ENCODE measurements around the gene POLDIP2. TPM values are rescaled to one million over a fixed set of nuclear protein-coding genes. Genes with fewer than 3 reads are reported as not detected.

Gene POLDIP2
- total and polyA plus RNA-seq, 2 of the 13 experiments (the other 11 are each of a cell fraction or from before 2014, with no cell fraction given) = 85.9 to 114 TPM

DNA sequence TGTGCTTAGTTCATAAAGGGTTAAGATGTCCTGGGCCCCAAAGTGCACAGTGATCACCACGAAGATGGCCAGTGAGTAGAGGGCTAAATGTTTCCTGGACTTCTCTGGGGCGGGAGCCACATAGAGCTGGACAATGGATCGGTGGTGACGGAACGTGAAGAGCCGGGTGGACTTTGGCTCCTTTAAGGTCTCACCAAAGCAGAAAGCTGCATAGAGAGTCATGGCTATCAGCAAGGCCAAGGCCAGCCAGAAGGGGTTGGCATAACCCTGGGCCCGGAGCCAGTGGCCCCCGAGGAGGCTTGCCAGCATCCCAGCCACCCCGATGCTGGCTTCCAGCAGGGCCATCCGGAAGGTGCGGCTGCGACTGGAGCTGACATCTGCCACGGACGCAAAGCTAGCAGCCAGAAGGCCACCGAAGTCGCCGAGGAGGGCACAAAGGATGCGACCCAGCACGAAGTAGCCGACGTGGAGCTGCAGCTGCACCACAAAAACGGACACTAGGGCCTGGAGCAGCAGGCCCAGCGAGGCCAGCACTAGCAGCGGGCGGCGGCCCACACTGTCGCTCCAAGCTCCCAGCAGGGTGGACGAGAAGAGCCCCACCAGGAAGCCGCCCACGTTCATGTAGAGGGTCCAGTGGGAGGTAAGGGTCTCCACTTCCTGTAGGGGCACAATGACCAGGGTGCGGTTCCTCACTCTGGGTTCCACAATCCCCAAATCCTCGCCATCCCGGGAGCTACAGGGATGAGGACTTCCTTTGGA, 47.7 kb upstream of the POLDIP2 start:
- no peaks in the 10 kb centered on the region for H3K9me3 ChIP-seq (ENCODE audit: low read length)
- peak overlapping the region; percentile 97 for H3K4me2 ChIP-seq (ENCODE audit: low read depth, low read length)
- H3K4me3 ChIP-seq (replicated peaks in 1 of 3; ENCODE audit: insufficient read depth in 1 of 3, low read depth in 2 of 3, low read length in 3 of 3) = peak overlapping the region; percentile 68 to 84 (median 76)
- peak overlapping the region; percentile 79 for H3K9ac ChIP-seq (ENCODE audit: insufficient read depth, low read depth, low read length)
- CTCF ChIA-PET (ENCODE audit: low intra/inter-chr PET ratio, low total read pairs) = interaction anchor here (1.3 kb wide), 1 partner anchor 12 kb away, joined by 4 read pairs; no protein-coding TSS in a partner anchor
- POLR2A ChIA-PET = interaction anchor here (0.8 to 3.4 kb wide), 14 partner anchors 9 to 240 kb away, joined by 3 to 122 read pairs (median 13); partner anchors contain the start of genes BLTP2, IFT20, POLDIP2 and SARM1
- TSS peak; percentile 52 for BruUV-seq (replicated peaks)
- intact Hi-C loops (cut with micrococcal nuclease; ENCODE audit: unreplicated experiment) = no loop called here
- no peaks in the 10 kb centered on the region for H4K20me1 ChIP-seq (ENCODE audit: insufficient read depth, low read length)
- no peaks in the 10 kb centered on the region; a peak in 1 of 5 replicates for H3K27me3 ChIP-seq (ENCODE audit: control insufficient read depth in 1 of 2, insufficient read depth in 2 of 2, low read length in 2 of 2)
- in situ Hi-C loops (cut with HindIII; ENCODE audit: extremely low pct_ligation_motif_present, low pct_unique_long_range_greater_than_20kb) = no loop called here
- H3K27ac ChIP-seq (ENCODE audit: extremely low read length, insufficient read depth, low read length) = peak overlapping the region; percentile 67
- H3K79me2 ChIP-seq (ENCODE audit: insufficient read depth, low read length) = peaks cover 13% of the 10 kb centered on the region
- DNase-seq (ENCODE audit: low spot score) = peak; percentile 84
- H3K4me1 ChIP-seq (ENCODE audit: insufficient read depth, low read length) = peaks cover 27% of the 10 kb centered on the region
- H3K36me3 ChIP-seq (replicated peaks in 1 of 2; ENCODE audit: control insufficient read depth in 1 of 2, insufficient read depth in 2 of 2, low read length in 2 of 2) = peaks cover 9 to 33% of the 10 kb centered on the region in 2 experiments
- peak; percentile 89 for ATAC-seq
- H2AFZ ChIP-seq (ENCODE audit: low read length) = no peak overlapping the region
- peak; percentile 93 for FAIRE-seq
- 4% methylated on average over 9 of the region's 33 CpGs for WGBS (ENCODE audit: low lambda C conversion rate)
- TF ChIP-seq GATAD2A (CRISPR knock-in tag; IDR thresholded peaks at IDR 0.05) (peak; percentile 59; the same call in 1 of the 2 replicates), ZMYM3 (CRISPR knock-in tag; IDR thresholded peaks at IDR 0.05) (peak; percentile 8; the same call in 1 of the 2 replicates), SRY (CRISPR knock-in tag; IDR thresholded peaks at IDR 0.05) (0 out of 2 replicates have a peak, but pooled peaks have one; percentile 41), ZNF430 (CRISPR knock-in tag; IDR thresholded peaks at IDR 0.05) (0 out of 2 replicates have a peak, but pooled peaks have one; percentile 54), ZNF460 (CRISPR knock-in tag; IDR thresholded peaks at IDR 0.05; ENCODE audit: borderline replicate concordance) (no peak), TP53 (CRISPR knock-in tag; conservative IDR thresholded peaks at IDR 0.05) (no peak; the same call in 1 of the 2 replicates), AGO1 (IDR thresholded peaks at IDR 0.05; ENCODE audit: low read depth, low read length, poor library complexity, severe bottlenecking) (peak; percentile 34), STAG1 (CRISPR knock-in tag; IDR thresholded peaks at IDR 0.05) (peak; percentile 4; the same call in 1 of the 2 replicates), NR2F2 (IDR thresholded peaks at IDR 0.05; ENCODE audit: borderline replicate concordance, low read depth) (0 out of 2 replicates have a peak, but pooled peaks have one; percentile 28), SOX5 (CRISPR knock-in tag; IDR thresholded peaks at IDR 0.05; ENCODE audit: borderline replicate concordance) (peak; percentile 88), SAP130 (CRISPR knock-in tag; IDR thresholded peaks at IDR 0.05; ENCODE audit: low read depth) (peak; percentile 68), ZNF446 (CRISPR knock-in tag; IDR thresholded peaks at IDR 0.05) (peak; percentile 62; the same call in 1 of the 2 replicates), MEIS1 (CRISPR knock-in tag; IDR thresholded peaks at IDR 0.05; ENCODE audit: borderline replicate concordance) (no peak), POLR2G (IDR thresholded peaks at IDR 0.05; ENCODE audit: low read depth, low read length) (0 out of 2 replicates have a peak, but pooled peaks have one; percentile 15), POLR2A (IDR thresholded peaks at IDR 0.05; ENCODE audit: insufficient read depth in 1 of 2, low read depth in 2 of 2, low read length in 2 of 2) (peak; percentile 32 to 52; a peak in 2 of 4 replicates), FOXO1 (CRISPR knock-in tag; IDR thresholded peaks at IDR 0.05) (0 out of 2 replicates have a peak, but pooled peaks have one; percentile 34), TMF1 (CRISPR knock-in tag; IDR thresholded peaks at IDR 0.05; ENCODE audit: low read depth) (no peak), ZBTB10 (CRISPR knock-in tag; IDR thresholded peaks at IDR 0.05; ENCODE audit: borderline replicate concordance) (peak; percentile 90), RXRA (CRISPR knock-in tag; IDR thresholded peaks at IDR 0.05) (peak; percentile 74), ZNF850 (CRISPR knock-in tag; conservative IDR thresholded peaks at IDR 0.05) (no peak), ADNP (CRISPR knock-in tag; IDR thresholded peaks at IDR 0.05) (no peak), MEIS2 (CRISPR knock-in tag; IDR thresholded peaks at IDR 0.05) (0 out of 2 replicates have a peak, but pooled peaks have one; percentile 55), ZNF256 (CRISPR knock-in tag; conservative IDR thresholded peaks at IDR 0.05) (no peak), ZNF720 (CRISPR knock-in tag; IDR thresholded peaks at IDR 0.05) (no peak)
